Activated naive CD4-positive, alpha-beta T cell treated with anti-CD3 and anti-CD28 coated beads, Interleukin-2, amount 10 ng/mL, durations not matched to agents 7 days and 5 days (primary cell): ENCODE data around the gene TMEM200A.

ENCODE experiments used
- CTCF ChIA-PET: fragments of 350-600 bp; sonication (Branson Sonifier 250); formaldehyde crosslinking; loops from one replicate; lab custom pipeline; 2021; ENCODE audit warnings: antibody characterized with exemption; lab: Charles Lee
- DNase-seq: peaks from one replicate; pipeline ENCODE4 v3.0.0-alpha.2; 2020
- H3K27ac Mint-ChIP-seq: one replicate; pipeline ENCODE4 v1.8.0; 2021; ENCODE audit warnings: mild to moderate bottlenecking, moderate library complexity, mixed read lengths
- H3K27me3 Mint-ChIP-seq: one replicate; pipeline ENCODE4 v1.8.0; 2021; ENCODE audit warnings: mild to moderate bottlenecking, mixed read lengths
- H3K36me3 Mint-ChIP-seq: one replicate; pipeline ENCODE4 v1.8.0; 2021; ENCODE audit warnings: mixed read lengths
- H3K4me1 Mint-ChIP-seq: one replicate; pipeline ENCODE4 v1.8.0; 2021; ENCODE audit warnings: mixed read lengths
- H3K4me3 Mint-ChIP-seq: one replicate; pipeline ENCODE4 v1.8.0; 2021; ENCODE audit warnings: mild to moderate bottlenecking, moderate library complexity, mixed read lengths
- H3K9me3 Mint-ChIP-seq: one replicate; pipeline ENCODE4 v1.8.0; 2021; ENCODE audit warnings: mixed read lengths

The TMEM200A gene

DNA sequence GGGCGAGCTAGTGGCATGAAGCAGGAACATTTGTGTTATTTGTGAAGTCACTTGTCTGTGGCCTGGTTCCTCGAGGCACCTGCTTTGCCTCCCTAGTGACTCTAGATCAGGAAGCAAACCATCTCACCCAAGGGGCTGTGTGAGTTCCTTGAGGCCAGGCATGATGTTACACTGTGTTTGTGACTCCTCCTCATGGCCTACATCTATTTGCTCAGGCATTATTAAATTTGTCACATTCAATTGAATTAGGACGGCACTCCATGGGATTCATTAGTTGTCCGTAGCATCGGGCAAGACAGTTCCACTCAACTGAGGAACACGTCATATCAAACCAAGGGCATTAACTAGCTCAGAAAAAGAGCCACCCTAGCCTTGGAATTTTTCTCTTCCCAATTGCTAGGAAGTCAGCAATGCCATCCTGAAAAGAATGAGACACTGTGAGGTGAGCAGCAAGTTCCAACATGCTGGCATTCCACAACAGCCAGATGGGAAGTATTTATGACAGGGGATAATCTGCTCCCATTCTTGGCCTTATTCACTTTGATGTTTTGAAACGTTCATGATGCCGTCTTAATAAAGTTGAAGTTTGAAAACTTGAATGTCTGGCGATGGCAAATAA is 17.2 kb downstream of the TMEM200A start:
- Mint-ChIP-seq H3K9me3 (no peaks in the 10 kb centered on the region), H3K27me3 (peaks cover 6% of the 10 kb centered on the region), H3K27ac (no peak overlapping the region), H3K4me1 (peaks cover 22% of the 10 kb centered on the region), H3K36me3 (peaks cover 4% of the 10 kb centered on the region), H3K4me3 (no peak overlapping the region)
- CTCF ChIA-PET, result interaction anchor here (0.7 to 1.7 kb wide), 9 partner anchors 7 to 315 kb away, joined by 3 to 7 read pairs (median 4); no protein-coding TSS in a partner anchor
- no peak for DNase-seq

DNA sequence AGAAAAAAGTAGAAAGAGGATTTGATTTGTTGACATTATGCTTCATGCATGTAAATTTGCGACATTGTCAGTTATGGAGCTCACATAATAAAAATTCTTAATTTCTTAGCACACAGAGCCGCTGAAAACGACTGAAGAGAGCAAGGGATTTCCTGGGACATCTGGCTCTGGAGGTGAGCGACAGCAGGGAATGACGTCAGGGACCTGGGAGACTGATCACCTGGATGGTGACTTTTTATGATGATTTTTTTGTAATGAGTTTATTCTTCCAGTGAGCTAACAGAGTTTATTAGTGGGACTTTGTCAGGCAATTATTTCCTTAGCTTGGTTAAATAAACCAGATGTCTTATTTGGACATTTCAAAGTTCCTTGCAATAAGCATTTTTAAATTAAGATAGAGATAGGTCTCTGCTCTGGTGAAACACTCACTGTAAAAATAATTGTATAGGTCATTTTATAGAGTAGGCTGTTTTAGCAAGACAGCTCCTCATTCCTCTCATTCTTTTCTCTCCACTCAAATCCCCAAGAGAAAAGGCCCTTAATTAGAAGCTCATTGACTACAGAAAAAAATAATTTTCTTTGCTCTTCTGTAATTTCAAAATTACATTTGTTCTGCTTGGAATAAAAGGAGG is 19.4 kb downstream of the TMEM200A start:
- Mint-ChIP-seq H3K27ac (no peak overlapping the region), H3K36me3 (peaks cover 5% of the 10 kb centered on the region), H3K4me3 (no peak overlapping the region), H3K4me1 (peaks cover 22% of the 10 kb centered on the region), H3K9me3 (no peaks in the 10 kb centered on the region), H3K27me3 (peaks cover 11% of the 10 kb centered on the region)
- DNase-seq, result no peak
- CTCF ChIA-PET, result interaction anchor here (0.9 kb wide), 1 partner anchor 16 kb away, joined by 3 read pairs; no protein-coding TSS in a partner anchor

DNA sequence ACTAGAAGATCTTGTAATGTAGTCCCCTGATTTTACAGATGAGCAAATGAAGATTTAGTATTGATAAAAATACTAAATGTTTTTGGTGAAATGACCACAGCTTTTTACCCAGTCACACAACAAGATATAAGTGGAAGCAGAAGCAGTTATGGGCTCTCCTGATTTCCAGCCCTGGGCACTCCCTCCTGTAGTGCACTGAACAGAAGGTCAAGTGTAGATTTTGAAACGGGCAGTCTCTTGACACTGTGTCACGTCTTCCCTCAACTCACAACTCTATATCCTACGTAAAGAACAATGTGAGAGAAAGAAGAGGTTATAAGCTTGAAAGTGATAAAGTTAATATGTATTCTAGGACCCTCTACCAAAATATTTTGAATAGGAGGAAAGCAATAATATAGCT is 23.3 kb downstream of the TMEM200A start:
- CTCF ChIA-PET, result interaction anchor here (1.1 kb wide), 1 partner anchor 309 kb away, joined by 3 read pairs; no protein-coding TSS in a partner anchor

DNA sequence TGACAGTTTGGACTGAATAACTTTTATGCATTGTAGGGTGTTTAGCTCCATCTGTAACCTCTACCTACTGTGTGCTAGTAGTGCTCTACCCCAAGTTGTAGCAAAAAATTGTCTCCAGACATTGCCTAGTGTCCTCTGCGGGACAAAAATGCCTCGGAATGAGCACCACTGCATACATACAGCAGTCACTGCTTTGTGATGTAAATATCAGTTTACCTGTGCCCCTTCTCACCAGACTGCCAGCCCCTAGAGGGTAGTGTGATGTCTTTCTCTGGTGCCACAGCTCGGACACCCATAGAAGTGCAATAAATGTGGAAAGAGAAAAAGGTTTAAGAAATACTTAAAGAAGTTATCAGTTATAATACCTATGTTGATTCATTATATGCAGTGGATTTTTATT is 25.1 kb downstream of the TMEM200A start:
- H3K36me3 Mint-ChIP-seq, result peaks cover 3% of the 10 kb centered on the region
- H3K9me3 Mint-ChIP-seq, result no peaks in the 10 kb centered on the region
- no peak overlapping the region for H3K27ac Mint-ChIP-seq
- CTCF ChIA-PET, result interaction anchor here (1.3 kb wide), 1 partner anchor 9 kb away, joined by 7 read pairs; no protein-coding TSS in a partner anchor
- H3K27me3 Mint-ChIP-seq, result peaks cover 11% of the 10 kb centered on the region
- H3K4me1 Mint-ChIP-seq, result no peaks in the 10 kb centered on the region
- no peak overlapping the region for H3K4me3 Mint-ChIP-seq
- DNase-seq, result no peak

More for the DNA sequence above, 23.3 kb downstream of the TMEM200A start:
- no peak for DNase-seq
- no peaks in the 10 kb centered on the region for H3K9me3 Mint-ChIP-seq
- peaks cover 11% of the 10 kb centered on the region for H3K27me3 Mint-ChIP-seq
- H3K4me1 Mint-ChIP-seq, result no peaks in the 10 kb centered on the region
- no peak overlapping the region for H3K27ac Mint-ChIP-seq
- H3K36me3 Mint-ChIP-seq, result peaks cover 3% of the 10 kb centered on the region
- no peak overlapping the region for H3K4me3 Mint-ChIP-seq

DNA sequence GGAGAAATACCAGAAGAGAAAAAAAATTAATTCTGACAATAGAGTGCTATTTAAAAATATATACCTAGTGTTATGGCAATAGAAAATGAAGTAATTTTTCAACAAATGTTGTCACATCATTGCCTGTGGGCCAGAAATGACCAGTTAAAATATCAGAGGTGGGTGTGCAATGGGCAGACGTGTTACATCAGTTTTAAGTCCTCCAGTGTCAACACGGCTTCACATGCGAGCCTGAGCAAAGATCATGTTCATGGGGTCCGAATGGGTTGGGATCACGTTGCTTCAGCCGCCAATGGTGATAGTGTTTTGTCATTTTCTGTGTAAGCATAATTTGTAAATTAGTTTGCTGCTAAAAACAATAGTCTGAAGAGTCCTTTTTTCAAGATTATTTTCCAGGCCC is 27.5 kb downstream of the TMEM200A start:
- Mint-ChIP-seq H3K4me1 (peaks cover 8% of the 10 kb centered on the region), H3K27me3 (peaks cover 4% of the 10 kb centered on the region), H3K4me3 (no peak overlapping the region), H3K9me3 (peaks cover under 1% of the 10 kb centered on the region), H3K27ac (no peak overlapping the region), H3K36me3 (no peaks in the 10 kb centered on the region)
- CTCF ChIA-PET, result no interaction called here
- DNase-seq, result no peak

DNA sequence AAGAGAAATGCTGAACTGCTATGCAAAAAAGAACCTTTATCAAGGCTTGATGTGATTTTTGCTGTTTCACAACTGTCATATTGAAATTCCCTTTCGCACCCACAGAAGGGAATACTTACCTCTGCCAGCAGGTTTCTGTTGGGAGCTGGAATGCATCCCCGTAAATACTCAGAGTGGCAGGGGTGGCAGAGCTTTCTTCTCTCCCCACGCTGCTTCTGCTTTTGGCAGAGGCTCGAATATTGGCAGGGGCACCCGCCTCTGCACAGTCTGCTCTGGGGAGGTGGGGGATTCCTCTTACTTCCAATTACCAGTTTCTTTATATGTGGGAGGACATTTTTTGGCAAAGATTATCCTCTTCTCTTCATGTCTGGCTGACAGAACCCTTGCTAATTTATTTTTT is 28.4 kb downstream of the TMEM200A start:
- CTCF ChIA-PET, result no interaction called here
- no peak for DNase-seq
- Mint-ChIP-seq H3K27ac (no peak overlapping the region), H3K4me1 (peaks cover 8% of the 10 kb centered on the region), H3K36me3 (peaks cover 2% of the 10 kb centered on the region), H3K4me3 (no peak overlapping the region), H3K9me3 (peaks cover 3% of the 10 kb centered on the region), H3K27me3 (peaks cover under 1% of the 10 kb centered on the region)

DNA sequence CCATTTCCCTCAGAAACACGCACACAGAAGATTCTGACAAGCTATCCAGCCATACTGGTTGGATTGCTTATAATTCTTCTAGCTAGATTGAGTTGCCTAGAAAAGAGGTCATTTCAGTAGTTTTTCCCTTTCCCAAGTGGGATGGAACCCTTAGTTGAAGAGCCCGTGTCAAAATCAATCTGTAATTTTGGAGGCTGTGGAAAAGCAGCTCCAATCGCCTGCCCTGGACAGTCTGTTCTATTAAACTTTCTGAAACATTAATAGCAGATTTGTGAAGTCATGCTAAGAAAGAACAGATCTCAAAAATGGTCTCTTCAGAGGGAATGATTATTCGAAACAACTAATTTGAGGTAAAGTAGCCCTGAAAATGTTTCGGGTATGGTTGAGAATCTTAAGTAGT is 29.3 kb downstream of the TMEM200A start:
- Mint-ChIP-seq H3K27me3 (no peaks in the 10 kb centered on the region), H3K4me1 (peaks cover 8% of the 10 kb centered on the region), H3K4me3 (no peak overlapping the region), H3K36me3 (peaks cover 4% of the 10 kb centered on the region), H3K9me3 (peaks cover 6% of the 10 kb centered on the region), H3K27ac (no peak overlapping the region)
- CTCF ChIA-PET, result interaction anchor here (1.4 kb wide), 1 partner anchor 13 kb away, joined by 5 read pairs; no protein-coding TSS in a partner anchor
- no peak for DNase-seq

DNA sequence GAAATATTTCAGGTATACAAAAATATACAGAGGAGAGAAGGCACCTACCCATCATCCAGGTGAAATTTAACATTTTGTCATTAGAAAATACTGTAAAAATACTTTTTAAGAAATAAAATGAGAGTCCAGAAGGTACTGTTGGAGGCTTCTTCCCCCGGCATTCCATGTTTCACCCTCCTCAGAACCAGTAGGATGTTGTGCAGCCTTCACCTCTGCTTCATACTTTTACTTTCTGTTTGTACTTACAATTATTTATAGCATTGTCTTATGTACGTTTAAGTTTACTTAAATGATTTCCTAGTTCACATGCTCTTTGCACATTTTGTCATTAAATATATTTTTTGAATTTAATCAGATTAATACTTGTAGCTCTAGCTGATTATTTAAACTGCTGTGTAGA is 30.9 kb downstream of the TMEM200A start:
- peaks cover 4% of the 10 kb centered on the region for H3K36me3 Mint-ChIP-seq
- H3K27ac Mint-ChIP-seq, result no peak overlapping the region
- H3K9me3 Mint-ChIP-seq, result peaks cover 6% of the 10 kb centered on the region
- peaks cover 4% of the 10 kb centered on the region for H3K27me3 Mint-ChIP-seq
- no peak for DNase-seq
- CTCF ChIA-PET, result no interaction called here
- H3K4me3 Mint-ChIP-seq, result peak overlapping the region; percentile 24
- peaks cover 11% of the 10 kb centered on the region for H3K4me1 Mint-ChIP-seq

DNA sequence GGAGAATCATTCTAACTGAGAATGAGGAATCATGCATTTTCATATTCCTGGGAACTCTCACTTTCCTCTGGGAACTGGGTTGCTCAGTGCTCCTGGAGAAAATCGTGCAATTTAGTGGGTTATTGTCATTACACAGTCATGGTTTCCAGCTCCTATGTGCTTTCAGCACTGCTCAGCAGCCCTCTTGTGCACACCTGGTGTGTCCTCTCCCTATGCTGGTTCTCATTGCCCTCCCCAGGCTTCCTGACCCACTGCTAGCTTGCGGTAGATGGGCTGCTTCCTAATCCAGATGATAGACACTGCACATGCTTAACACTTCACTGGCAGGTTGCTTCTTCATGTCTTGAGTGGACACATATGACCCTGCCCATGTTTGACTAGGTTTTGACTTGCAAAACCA is 39.7 kb downstream of the TMEM200A start:
- CTCF ChIA-PET, result interaction anchor here (1.4 kb wide), 1 partner anchor 40 kb away, joined by 4 read pairs; the partner anchor contains the start of gene TMEM200A
- no peak overlapping the region for H3K27ac Mint-ChIP-seq
- no peak for DNase-seq
- H3K36me3 Mint-ChIP-seq, result peaks cover 1% of the 10 kb centered on the region
- H3K9me3 Mint-ChIP-seq, result no peaks in the 10 kb centered on the region
- no peak overlapping the region for H3K4me3 Mint-ChIP-seq
- H3K27me3 Mint-ChIP-seq, result peaks cover 10% of the 10 kb centered on the region
- peaks cover 7% of the 10 kb centered on the region for H3K4me1 Mint-ChIP-seq

DNA sequence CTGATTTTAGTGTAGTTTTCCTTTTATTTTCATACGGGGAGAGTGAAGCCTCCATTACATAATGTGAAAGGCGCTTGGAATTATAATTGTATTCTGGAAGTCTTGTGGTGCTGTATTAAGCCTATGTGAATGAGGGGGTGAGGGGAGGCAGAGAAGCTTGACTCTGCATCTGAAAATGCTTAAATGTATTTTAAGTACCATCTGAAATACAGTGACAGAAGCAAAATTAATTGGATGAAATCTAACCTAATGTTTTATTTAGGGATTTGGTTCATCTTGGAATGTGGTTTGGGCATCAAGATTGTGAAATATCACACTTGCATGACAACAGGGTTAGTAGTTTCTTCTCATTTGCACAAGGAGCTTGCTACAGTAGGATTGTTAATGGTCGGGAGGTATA is 41.2 kb downstream of the TMEM200A start:
- no peak for DNase-seq
- Mint-ChIP-seq H3K9me3 (no peaks in the 10 kb centered on the region), H3K4me3 (no peak overlapping the region), H3K27ac (no peak overlapping the region), H3K36me3 (peaks cover 1% of the 10 kb centered on the region), H3K27me3 (peaks cover 7% of the 10 kb centered on the region), H3K4me1 (peaks cover 4% of the 10 kb centered on the region)
- CTCF ChIA-PET, result no interaction called here

DNA sequence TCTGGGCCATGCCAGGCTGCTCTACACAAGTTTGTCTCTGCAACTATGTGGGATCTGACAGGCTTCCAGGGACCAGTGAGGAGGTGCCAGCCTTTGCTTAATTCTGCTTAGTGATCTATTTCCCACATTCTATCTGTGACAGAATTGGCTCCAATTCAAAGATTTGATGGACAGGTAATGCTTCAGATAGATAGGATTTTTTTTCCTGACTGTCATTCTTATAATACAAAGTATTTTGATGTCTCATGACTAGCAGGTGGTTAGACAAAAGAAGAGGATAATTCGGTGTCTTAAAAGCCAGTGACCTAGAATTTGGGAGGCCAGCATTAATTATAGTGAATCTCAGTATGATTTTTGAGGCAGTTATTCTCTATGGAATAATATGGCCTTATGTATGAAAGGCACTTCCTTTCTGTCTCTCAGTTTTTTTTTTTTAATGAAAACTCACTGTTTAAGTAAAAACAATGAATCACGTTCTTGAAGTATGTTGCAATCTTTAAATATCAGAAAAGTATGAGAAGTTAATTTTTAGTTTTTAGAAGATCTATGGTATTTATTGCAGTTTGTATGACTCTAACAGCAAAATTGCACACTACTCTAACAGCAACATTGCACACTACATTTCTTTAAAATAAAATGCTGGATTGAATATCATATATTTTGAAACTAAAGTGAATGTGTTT is 43.7 kb downstream of the TMEM200A start:
- no peak overlapping the region for H3K27ac Mint-ChIP-seq
- peaks cover 4% of the 10 kb centered on the region for H3K36me3 Mint-ChIP-seq
- CTCF ChIA-PET, result no interaction called here
- peaks cover 15% of the 10 kb centered on the region for H3K27me3 Mint-ChIP-seq
- peaks cover 4% of the 10 kb centered on the region for H3K9me3 Mint-ChIP-seq
- no peak overlapping the region for H3K4me3 Mint-ChIP-seq
- H3K4me1 Mint-ChIP-seq, result peaks cover 3% of the 10 kb centered on the region
- DNase-seq, result no peak

DNA sequence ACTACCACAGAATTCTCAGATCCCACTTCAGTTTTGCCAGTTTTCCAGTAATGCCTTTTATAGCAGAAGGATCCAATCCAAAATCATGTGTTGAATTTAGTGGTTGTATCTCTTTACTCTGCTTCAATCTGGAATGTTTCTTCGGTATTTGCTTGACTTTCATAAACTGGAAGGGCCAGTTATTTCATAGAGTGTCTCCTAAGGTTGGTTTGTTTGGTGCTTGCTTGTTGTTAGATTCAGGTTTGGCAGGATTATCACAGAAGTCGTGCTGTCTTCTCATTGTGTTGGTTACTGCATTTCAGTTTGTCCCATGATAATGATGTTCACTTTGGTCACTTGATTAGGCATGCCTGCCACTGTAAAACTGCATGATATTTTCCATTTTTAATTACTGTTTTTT is 45.7 kb downstream of the TMEM200A start:
- Mint-ChIP-seq H3K4me1 (peaks cover 3% of the 10 kb centered on the region), H3K4me3 (no peak overlapping the region), H3K27me3 (peaks cover 9% of the 10 kb centered on the region), H3K27ac (no peak overlapping the region), H3K36me3 (peaks cover 3% of the 10 kb centered on the region), H3K9me3 (peaks cover 4% of the 10 kb centered on the region)
- CTCF ChIA-PET, result no interaction called here
- no peak for DNase-seq

DNA sequence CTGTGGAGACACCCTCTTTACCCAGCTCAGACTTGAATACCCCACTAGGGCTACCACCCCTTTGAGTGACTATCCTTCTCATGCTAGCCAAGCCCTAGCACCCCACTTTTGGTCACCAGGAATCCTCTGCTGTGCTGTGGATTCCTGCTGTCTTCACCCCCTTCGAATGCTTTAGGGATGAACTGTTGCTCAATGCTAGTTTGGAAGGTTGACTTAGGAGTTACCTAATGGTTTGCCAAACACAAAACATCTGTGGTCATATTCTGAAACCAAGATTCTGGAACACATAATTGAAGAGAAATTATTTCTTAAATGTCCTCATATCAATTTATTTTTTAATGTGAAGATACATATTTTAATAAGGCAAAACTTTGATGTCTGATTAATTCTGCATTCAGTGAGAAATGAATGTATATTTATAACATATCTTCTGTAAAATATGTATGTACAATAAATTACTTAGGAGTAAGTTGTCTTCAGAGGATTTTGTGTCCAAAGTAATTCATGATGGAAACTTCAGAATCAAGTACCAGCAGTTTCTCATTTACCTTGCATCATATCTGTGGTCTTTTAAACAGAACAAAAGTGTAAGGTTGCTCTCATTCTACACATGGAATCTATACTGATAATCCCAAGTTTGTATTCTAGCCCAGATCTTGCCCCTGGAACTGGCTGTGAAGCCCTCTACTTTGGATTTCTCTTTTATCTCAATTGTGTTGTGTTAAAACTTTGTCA is 46.9 kb downstream of the TMEM200A start:
- CTCF ChIA-PET, result no interaction called here
- Mint-ChIP-seq H3K27ac (no peak overlapping the region), H3K27me3 (peaks cover 9% of the 10 kb centered on the region), H3K4me1 (no peaks in the 10 kb centered on the region), H3K9me3 (peaks cover 4% of the 10 kb centered on the region), H3K36me3 (peaks cover 3% of the 10 kb centered on the region), H3K4me3 (no peak overlapping the region)
- no peak for DNase-seq

DNA sequence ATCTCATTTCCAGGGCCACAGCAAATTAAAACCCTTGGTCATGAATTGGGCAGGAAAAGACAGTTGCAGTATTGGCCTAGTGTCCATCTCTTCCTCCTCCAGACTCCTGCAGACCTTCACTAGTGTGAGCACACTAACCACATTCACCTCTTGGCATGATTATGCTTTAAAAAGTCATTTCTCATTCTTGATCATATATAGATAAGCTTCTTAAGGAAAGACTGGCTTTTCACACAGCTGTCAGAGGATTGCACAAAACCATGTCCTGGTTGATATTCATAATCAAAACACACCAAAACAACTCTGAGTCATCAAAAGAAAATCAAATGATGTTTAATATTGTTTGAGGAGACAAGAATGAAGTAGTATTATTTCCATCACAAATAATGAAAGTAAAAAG is 52.1 kb downstream of the TMEM200A start:
- no peak for DNase-seq
- Mint-ChIP-seq H3K27ac (no peak overlapping the region), H3K36me3 (no peaks in the 10 kb centered on the region), H3K4me3 (no peak overlapping the region), H3K4me1 (no peaks in the 10 kb centered on the region), H3K9me3 (peaks cover 4% of the 10 kb centered on the region), H3K27me3 (peaks cover 8% of the 10 kb centered on the region)
- CTCF ChIA-PET, result no interaction called here
